B cell (primary cell): ENCODE results near the gene CTNNBL1. TPM values are rescaled to one million over a fixed set of nuclear protein-coding genes. Genes with fewer than 3 reads are reported as not detected.

Experiments used
- ATAC-seq: fragments of 200-7000 bp; cut with Tn5 transposase; one replicate; pipeline ENCODE4 v1.10.0; 2021; ENCODE audit warnings: low read depth, mild to moderate bottlenecking, moderate number of reproducible peaks, moderate library complexity
- CTCF ChIA-PET: fragments of 350-600 bp; sonication (Branson Sonifier 250); formaldehyde crosslinking; loops from one replicate; lab custom pipeline; 2021; ENCODE audit warnings: antibody characterized with exemption, inconsistent platforms; lab: Charles Lee
- POLR2A ChIA-PET: fragments of 350-600 bp; sonication (Branson Sonifier 250); formaldehyde crosslinking; loops from one replicate; lab custom pipeline; 2021; ENCODE audit warnings: antibody characterized with exemption; lab: Charles Lee
- DNase-seq: peaks from one replicate; pipeline ENCODE4 v3.0.0; 2013
- H2AFZ ChIP-seq: 2 replicates; pipeline ENCODE4 v1.6.1; 2012; ENCODE audit warnings: mild to moderate bottlenecking, low read depth, low read length; ENCODE audit not compliant: insufficient read depth, poor library complexity, severe bottlenecking
- H3K27ac ChIP-seq, 2 donors: 1 replicate in 1 of 2; 2 replicates in 1 of 2; pipeline ENCODE4 v1.5.1; 2012 to 2013; ENCODE audit warnings: low read length in 2 of 2, mild to moderate bottlenecking in 2 of 2, moderate library complexity in 1 of 2
- H3K27me3 ChIP-seq, 4 experiments: fragments of 200-600 bp in 1 of 4; sonication (generic) in 1 of 4; replicated peaks in 1 of 4; 1 replicate in 2 of 4; 2 replicates in 2 of 4; pipeline versions ENCODE4 v1.6.1 to v1.7.0; 2013 to 2016; ENCODE audit warnings: low read length in 3 of 4, mild to moderate bottlenecking in 2 of 4, mixed read lengths in 1 of 4, moderate library complexity in 1 of 4; ENCODE audit not compliant: insufficient read depth in 4 of 4, control insufficient read depth in 3 of 4; ENCODE audit errors: control extremely low read depth in 1 of 4
- H3K36me3 ChIP-seq, 2 experiments: replicated peaks in 1 of 2; 1 replicate in 1 of 2; 2 replicates in 1 of 2; pipeline versions ENCODE4 v1.6.1 to v1.7.1; 2013; ENCODE audit warnings: low read length in 1 of 2; ENCODE audit not compliant: insufficient read depth in 2 of 2, control insufficient read depth in 1 of 2; ENCODE audit errors: control extremely low read depth in 1 of 2, extremely low read depth in 1 of 2
- H3K4me1 ChIP-seq, 2 donors: fragments of 200-600 bp in 1 of 2; sonication (generic) in 1 of 2; 1 replicate in 1 of 2; 2 replicates in 1 of 2; pipeline versions ENCODE4 v1.5.1 to v1.6.1; 2013 to 2017; ENCODE audit warnings: low read length in 2 of 2; ENCODE audit not compliant: control insufficient read depth in 2 of 2, insufficient read depth in 2 of 2
- H3K4me2 ChIP-seq: replicated peaks from 2 replicates; pipeline ENCODE3; 2012; ENCODE audit warnings: mild to moderate bottlenecking, low read depth, low read length; ENCODE audit not compliant: poor library complexity, severe bottlenecking
- H3K4me3 ChIP-seq, 5 experiments: fragments of 200-600 bp in 1 of 5; sonication (generic) in 1 of 5; 1 replicate in 3 of 5; 2 replicates in 2 of 5; pipeline versions ENCODE4 v1.5.1 to v1.7.0; 2011 to 2016; ENCODE audit warnings: low read length in 4 of 5, mild to moderate bottlenecking in 4 of 5, low read depth in 2 of 5, control low read depth in 1 of 5, moderate library complexity in 1 of 5; ENCODE audit not compliant: insufficient read depth in 1 of 5; ENCODE audit errors: control extremely low read depth in 1 of 5, extremely low read depth in 1 of 5
- H3K79me2 ChIP-seq: fragments of 200-600 bp; sonication (generic); one replicate; pipeline ENCODE4 v1.6.0; 2016; ENCODE audit warnings: low read length; ENCODE audit not compliant: control insufficient read depth, insufficient read depth
- H3K9ac ChIP-seq: fragments of 200-600 bp; sonication (generic); 2 replicates; pipeline ENCODE4 v1.6.1; 2017; ENCODE audit warnings: mild to moderate bottlenecking, low read length, moderate library complexity
- H3K9me3 ChIP-seq, 3 donors: one replicate each; pipeline versions ENCODE4 v1.6.1 to v1.7.1; 2013; ENCODE audit warnings: low read length in 2 of 3; ENCODE audit not compliant: control insufficient read depth in 2 of 3, insufficient read depth in 1 of 3; ENCODE audit errors: control extremely low read depth in 1 of 3
- H4K20me1 ChIP-seq: 2 replicates; pipeline ENCODE4 v1.6.0; 2012; ENCODE audit warnings: mild to moderate bottlenecking, low read length; ENCODE audit not compliant: insufficient read depth, control insufficient read depth, poor library complexity, severe bottlenecking
- H3K27ac Mint-ChIP-seq: one replicate; pipeline ENCODE4 v1.8.0; 2021; ENCODE audit warnings: mixed read lengths
- H3K27me3 Mint-ChIP-seq: one replicate; pipeline ENCODE4 v1.8.0; 2021; ENCODE audit warnings: mixed read lengths
- H3K4me1 Mint-ChIP-seq: one replicate; pipeline ENCODE4 v1.8.0; 2021; ENCODE audit warnings: mixed read lengths
- H3K4me3 Mint-ChIP-seq: one replicate; pipeline ENCODE4 v1.8.0; 2021; ENCODE audit warnings: mixed read lengths
- H3K9me3 Mint-ChIP-seq: one replicate; pipeline ENCODE4 v1.8.0; 2022; ENCODE audit warnings: mixed read lengths; ENCODE audit not compliant: insufficient read depth
- CTCF ChIP-seq: fragments of 200-600 bp; IDR thresholded peaks from one replicate; pipeline ENCODE4 v1.8.0; 2022; ENCODE audit warnings: antibody characterized with exemption, mild to moderate bottlenecking
- EZH2 ChIP-seq: IDR thresholded peaks from 2 replicates; pipeline ENCODE4 v1.6.1; 2012; ENCODE audit warnings: borderline replicate concordance, low read depth, mild to moderate bottlenecking, moderate library complexity, low read length; ENCODE audit not compliant: insufficient read depth, poor library complexity, severe bottlenecking
- WGBS: methylation state at CpG from one replicate; pipeline ENCODE4 v1.1.5; 2013; ENCODE audit warnings: missing lambda C conversion rate; ENCODE audit not compliant: insufficient coverage; 5-methylcytosine and 5-hydroxymethylcytosine counted together
- intact Hi-C: fragments of 100-400 bp; cut with micrococcal nuclease; formaldehyde crosslinking; loops from one replicate; pipeline ENCODE4 v1.10.0; 2022
- polyA plus RNA-seq: library from polyadenylated mRNA; depleted of rRNA; stranded (reverse); fragments of >200 nt; gene quantifications from 2 replicates; pipeline ENCODE4 v1.2.3, GENCODE V29; 2012
- total RNA-seq, 2 donors: library from RNA; stranded (reverse); fragments of 120-200 nt in 1 of 2; gene quantifications; 1 replicate in 1 of 2; 2 replicates in 1 of 2; pipeline versions ENCODE4 v1.2.3 to v1.2.4, GENCODE V29; 2013 to 2022

The CTNNBL1 gene
- total and polyA plus RNA-seq, 2 donors (not counting 1 experiment from before 2014, with no cell fraction given), result 25.3 to 64.7 TPM

- DNase-seq, result no peak
- no peak overlapping the region for H2AFZ ChIP-seq
- Mint-ChIP-seq H3K4me3 (no peak overlapping the region), H3K27ac (no peak overlapping the region), H3K9me3 (peaks cover 6% of the 10 kb centered on the region), H3K4me1 (peaks cover 33% of the 10 kb centered on the region), H3K27me3 (no peaks in the 10 kb centered on the region)
- POLR2A ChIA-PET, result no interaction called here
- TF ChIP-seq CTCF (no peak), EZH2 (no peak)
- no peak overlapping the region for H3K4me3 ChIP-seq
- H3K79me2 ChIP-seq, result peaks cover 71% of the 10 kb centered on the region
- WGBS, result 100% methylated on average over 1 of the region's 5 CpGs
- CTCF ChIA-PET, result interaction anchor here (1.6 kb wide), 1 partner anchor 14 kb away, joined by 3 read pairs; no protein-coding TSS in a partner anchor
- H3K36me3 ChIP-seq, result peaks cover 0 to 9% of the 10 kb centered on the region in 2 experiments
- peaks cover 0 to 6% (median 5%) of the 10 kb centered on the region in 3 donors for H3K9me3 ChIP-seq
- no peaks in the 10 kb centered on the region for H3K27me3 ChIP-seq
- H3K9ac ChIP-seq, result no peak overlapping the region
- no peak overlapping the region for H3K4me2 ChIP-seq
- H4K20me1 ChIP-seq, result peaks cover 42% of the 10 kb centered on the region
- H3K27ac ChIP-seq, result no peak overlapping the region
- H3K4me1 ChIP-seq, result no peaks in the 10 kb centered on the region
- ATAC-seq, result no peak
- intact Hi-C loops, result no loop called here
Measured at GRCh38 chr20:37725855-37726254, 32.0 kb downstream of the CTNNBL1 start.

GRCh38 chr20:37726321-37726720, 32.5 kb downstream of the CTNNBL1 start:
- Histone ChIP-seq H3K4me3 (no peak overlapping the region), H3K36me3 (peaks cover 0 to 7% of the 10 kb centered on the region in 2 experiments), H4K20me1 (peaks cover 40% of the 10 kb centered on the region), H2AFZ (no peak overlapping the region), H3K27me3 (no peaks in the 10 kb centered on the region), H3K27ac (no peak overlapping the region), H3K4me2 (no peak overlapping the region), H3K79me2 (peaks cover 66% of the 10 kb centered on the region), H3K4me1 (no peaks in the 10 kb centered on the region), H3K9ac (no peak overlapping the region), H3K9me3 (peaks cover 0 to 6% (median 1%) of the 10 kb centered on the region in 3 donors)
- H3K9me3 Mint-ChIP-seq, result peaks cover 6% of the 10 kb centered on the region
- ATAC-seq (no peak), DNase-seq (no peak)
- H3K27ac Mint-ChIP-seq, result no peak overlapping the region
- TF ChIP-seq EZH2, result no peak
- no peak for TF ChIP-seq CTCF
- H3K4me3 Mint-ChIP-seq, result no peak overlapping the region
- intact Hi-C loops, result no loop called here
- peaks cover 33% of the 10 kb centered on the region for H3K4me1 Mint-ChIP-seq
- H3K27me3 Mint-ChIP-seq, result no peaks in the 10 kb centered on the region
- ChIA-PET CTCF (interaction anchor here (1.6 kb wide), 1 partner anchor 13 kb away, joined by 3 read pairs; no protein-coding TSS in a partner anchor), POLR2A (no interaction called here)
